ENCODE results near the gene PCAT6.
"Not testable (repeated sequence)": the region's sequence is repeated elsewhere in the genome, so short reads cannot be mapped to it uniquely, and the experiment has no call there.

PCAT6 gene

DNA sequence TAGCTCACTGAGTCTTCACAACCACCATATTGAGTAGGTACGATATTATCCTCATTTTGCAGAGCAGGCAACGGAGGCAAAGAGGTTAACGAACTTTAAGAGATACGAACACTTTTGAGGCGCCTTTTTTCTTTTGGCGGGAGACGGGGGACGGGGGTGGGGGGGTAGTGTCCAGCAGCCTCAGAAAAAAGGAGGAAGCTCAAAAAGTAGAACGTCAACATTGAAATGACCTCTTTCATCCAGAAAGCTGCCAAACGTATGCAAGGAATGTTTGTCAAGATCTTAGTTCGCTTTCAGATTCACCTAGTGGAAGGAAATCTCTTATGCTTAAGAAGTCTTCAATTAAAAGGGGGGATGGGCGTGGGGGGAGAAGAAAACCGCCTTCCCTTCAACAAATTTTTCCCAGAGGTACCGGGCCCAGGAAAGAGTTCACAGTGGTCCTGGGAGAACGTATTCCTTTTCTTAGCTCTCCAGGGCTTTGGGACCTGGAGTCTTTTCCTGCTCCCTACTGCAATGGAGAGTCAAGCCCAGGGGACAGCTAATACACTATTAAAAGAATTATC is 1.1 kb upstream of the PCAT6 start:
- DNase-seq (ENCODE audit: insufficient read length) (no peak), FAIRE-seq (no peak)
- TF ChIP-seq POLR2A (IDR thresholded peaks at IDR 0.05; ENCODE audit: low read depth, low read length): no peak
- TF ChIP-seq POLR2AphosphoS5 (IDR thresholded peaks at IDR 0.05; ENCODE audit: low read depth, low read length): no peak
- no peak for TF ChIP-seq TAF1 (IDR thresholded peaks at IDR 0.05; ENCODE audit: borderline replicate concordance, low read depth, low read length)

DNA sequence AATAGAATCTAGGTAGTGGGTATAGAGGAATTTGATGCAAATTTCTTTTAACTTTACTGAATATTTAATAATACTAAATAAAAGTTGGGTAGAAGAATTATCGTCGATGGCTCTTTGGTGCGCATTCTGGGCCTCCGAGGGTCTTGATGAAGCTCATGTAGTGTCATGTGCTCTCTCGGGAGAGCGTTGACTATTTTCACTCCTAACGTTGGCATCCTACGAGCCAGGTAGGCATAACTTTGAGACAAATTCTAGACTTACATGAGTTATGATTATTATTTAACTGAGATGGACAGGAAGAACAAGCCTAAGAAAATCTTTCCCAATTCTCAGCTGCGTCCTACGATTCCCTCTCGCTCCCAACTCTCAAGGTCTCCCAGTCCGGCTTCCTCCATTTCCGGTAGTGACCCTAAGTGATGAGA is 550 bp upstream of the PCAT6 start:
- FAIRE-seq: no peak
- no peak for DNase-seq (ENCODE audit: insufficient read length)
- TF ChIP-seq TAF1 (IDR thresholded peaks at IDR 0.05; ENCODE audit: borderline replicate concordance, low read depth, low read length) (no peak), POLR2AphosphoS5 (IDR thresholded peaks at IDR 0.05; ENCODE audit: low read depth, low read length) (no peak), POLR2A (IDR thresholded peaks at IDR 0.05; ENCODE audit: low read depth, low read length) (no peak)

DNA sequence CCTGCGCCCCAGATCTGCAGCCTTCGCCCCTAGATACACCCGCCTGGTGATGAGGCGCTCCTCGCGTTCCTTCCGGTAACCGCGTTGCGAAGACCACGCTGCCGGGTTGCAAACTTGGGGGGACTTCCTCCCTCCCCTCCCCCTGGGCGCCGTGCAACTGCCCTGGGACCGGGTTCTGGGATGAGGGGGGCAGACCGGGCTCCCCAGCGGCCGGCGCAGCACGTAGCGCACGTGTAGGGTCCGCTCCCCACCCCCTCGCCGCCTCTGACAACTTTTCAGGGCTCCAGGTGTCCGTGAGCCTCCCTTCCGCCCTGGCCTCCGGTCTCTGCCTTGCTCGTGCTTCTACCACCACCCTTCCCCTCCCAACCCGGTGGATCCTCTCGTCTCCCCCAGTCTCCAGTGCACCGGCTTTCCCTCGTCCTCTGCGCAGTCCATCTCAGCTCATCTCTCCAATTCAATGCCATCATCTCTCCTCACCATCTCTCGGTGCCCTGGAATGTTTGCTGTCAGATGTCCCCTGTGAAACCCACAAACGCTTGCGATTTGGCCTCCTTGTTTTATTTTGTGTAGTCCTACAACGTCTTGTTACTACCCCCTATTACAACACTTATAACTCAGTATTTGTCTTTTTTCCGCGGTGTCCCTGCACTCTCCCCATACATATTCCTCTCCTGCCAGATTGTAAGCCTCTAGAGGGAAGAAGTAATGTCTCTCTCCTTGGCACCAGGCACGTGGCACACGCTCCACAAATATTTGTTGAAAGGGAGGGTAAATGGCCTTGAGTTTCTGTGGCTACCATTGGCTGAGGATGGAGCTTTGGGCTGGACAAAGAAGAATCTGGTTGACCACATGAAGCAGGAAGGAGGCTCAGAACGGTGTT is 782 bp downstream of the PCAT6 start:
- FAIRE-seq (no peak), DNase-seq (ENCODE audit: insufficient read length) (peak; percentile 38)
- no peak for TF ChIP-seq TAF1 (IDR thresholded peaks at IDR 0.05; ENCODE audit: borderline replicate concordance, low read depth, low read length)

DNA sequence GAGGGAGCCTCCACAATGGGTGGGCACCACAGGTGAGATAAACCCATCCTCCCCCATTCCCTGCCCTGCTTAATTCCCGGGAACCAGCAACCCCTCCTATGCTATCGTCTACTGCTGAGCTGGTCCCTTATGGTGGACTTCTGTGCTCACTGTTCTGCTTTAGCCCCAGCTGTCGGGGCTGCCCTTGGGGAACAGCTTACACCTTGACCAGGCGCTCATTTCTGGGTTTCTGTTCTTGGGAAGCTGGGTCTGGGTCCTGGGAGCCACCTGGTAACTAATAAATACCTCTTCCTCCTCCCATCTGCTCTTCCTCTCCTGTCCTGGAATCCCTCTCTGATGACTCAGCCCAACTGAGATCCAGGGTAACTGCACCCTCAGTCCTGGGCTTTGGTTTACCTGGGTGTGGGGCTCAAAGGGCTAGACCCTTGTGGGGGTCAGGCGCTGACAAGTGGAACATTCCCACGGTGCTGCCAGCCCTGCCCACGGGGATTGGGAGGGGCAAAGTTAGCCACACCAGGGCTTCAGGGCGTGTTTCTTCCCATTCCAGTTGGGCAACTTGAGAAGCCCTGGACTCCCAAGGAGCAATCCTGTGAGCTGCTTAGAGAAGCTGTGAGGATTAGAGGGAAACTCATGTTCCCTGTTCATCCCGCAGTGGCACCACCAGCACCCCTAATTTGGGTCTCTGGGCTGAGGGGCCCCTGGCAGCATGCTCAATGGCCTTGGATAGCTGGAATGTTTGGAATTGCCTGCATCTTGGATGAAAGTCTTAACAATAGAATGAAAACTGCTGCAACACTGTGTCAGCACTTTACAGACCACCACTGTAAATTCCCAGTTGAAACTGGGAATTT is 1.6 kb downstream of the PCAT6 start:
- TF ChIP-seq POLR2AphosphoS5 (IDR thresholded peaks at IDR 0.05; ENCODE audit: low read depth, low read length): no peak
- TF ChIP-seq TAF1 (IDR thresholded peaks at IDR 0.05; ENCODE audit: borderline replicate concordance, low read depth, low read length): no peak
- no peak for TF ChIP-seq POLR2A (IDR thresholded peaks at IDR 0.05; ENCODE audit: low read depth, low read length)
- no peak for FAIRE-seq
- no peak for DNase-seq (ENCODE audit: insufficient read length)

DNA sequence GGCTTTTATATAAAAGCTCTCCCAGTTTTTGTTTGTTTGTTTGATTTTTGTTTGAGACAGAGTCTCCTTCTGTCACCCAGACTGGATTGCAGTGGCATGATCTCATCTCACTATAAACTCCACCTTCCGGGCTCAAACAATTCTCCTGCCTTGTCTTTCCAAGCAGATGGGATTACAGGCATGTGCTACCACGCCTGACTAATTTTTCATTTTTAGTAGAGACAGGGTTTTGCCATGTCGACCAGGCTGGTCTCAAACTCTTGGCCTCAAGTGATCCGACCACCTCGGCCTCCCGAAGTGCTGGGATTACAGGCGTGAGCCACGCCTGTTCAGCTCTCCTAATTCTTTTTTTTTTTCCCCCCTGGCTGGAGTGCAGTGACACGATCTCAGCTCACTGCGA is 4.4 kb downstream of the PCAT6 start:
- no peak for DNase-seq (ENCODE audit: insufficient read length)
- TF ChIP-seq POLR2AphosphoS5 (IDR thresholded peaks at IDR 0.05; ENCODE audit: low read depth, low read length) (no peak), POLR2A (IDR thresholded peaks at IDR 0.05; ENCODE audit: low read depth, low read length) (no peak), TAF1 (IDR thresholded peaks at IDR 0.05; ENCODE audit: borderline replicate concordance, low read depth, low read length) (no peak)
- FAIRE-seq: no peak

DNA sequence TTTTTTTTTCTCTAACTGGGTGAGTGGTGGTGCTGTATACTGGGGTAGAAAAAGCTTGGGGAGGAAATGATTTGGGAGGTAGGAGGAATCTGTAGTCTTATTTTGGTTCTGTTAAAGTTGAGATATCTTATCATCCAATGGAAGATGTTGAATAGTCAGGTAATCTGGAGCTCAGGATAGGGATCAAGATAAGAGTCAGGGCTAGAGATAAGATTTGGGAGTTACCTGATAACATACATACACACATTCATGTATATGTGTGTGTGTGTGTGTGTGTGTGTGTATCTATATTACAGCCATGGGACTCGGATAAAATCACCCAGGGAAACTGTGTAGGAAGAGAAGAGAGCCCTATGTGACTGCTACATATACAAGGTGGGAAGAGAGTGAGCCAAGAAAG is 8.1 kb downstream of the PCAT6 start:
- no peak for FAIRE-seq

DNA sequence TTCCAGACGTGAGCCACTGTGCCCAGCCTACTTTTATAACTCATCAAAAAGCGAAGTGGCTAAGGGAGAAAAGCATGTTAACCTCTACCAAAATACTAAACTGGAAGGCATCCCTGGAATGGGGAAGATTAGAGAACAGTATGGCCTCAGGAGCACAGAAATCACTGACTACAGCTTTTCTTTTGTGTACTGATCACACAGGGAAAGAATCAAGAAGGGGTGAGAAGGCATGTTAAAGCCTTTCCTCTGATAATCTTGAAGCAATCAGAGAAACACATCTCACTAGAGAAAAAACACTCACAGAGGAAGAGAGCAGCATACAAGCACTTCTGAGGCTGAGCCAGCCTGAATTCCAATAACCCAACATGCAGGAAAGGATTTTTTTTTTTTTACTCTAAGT is 10.7 kb downstream of the PCAT6 start:
- TF ChIP-seq POLR2AphosphoS5 (IDR thresholded peaks at IDR 0.05; ENCODE audit: low read depth, low read length) (no peak), TAF1 (IDR thresholded peaks at IDR 0.05; ENCODE audit: borderline replicate concordance, low read depth, low read length) (no peak), POLR2A (IDR thresholded peaks at IDR 0.05; ENCODE audit: low read depth, low read length) (no peak)
- DNase-seq (ENCODE audit: insufficient read length): no peak
- FAIRE-seq: no peak

More for the DNA sequence above, 8.1 kb downstream of the PCAT6 start:
- TF ChIP-seq TAF1 (IDR thresholded peaks at IDR 0.05; ENCODE audit: borderline replicate concordance, low read depth, low read length): no peak
- no peak for TF ChIP-seq POLR2AphosphoS5 (IDR thresholded peaks at IDR 0.05; ENCODE audit: low read depth, low read length)
- TF ChIP-seq POLR2A (IDR thresholded peaks at IDR 0.05; ENCODE audit: low read depth, low read length): no peak
- no peak for DNase-seq (ENCODE audit: insufficient read length)

DNA sequence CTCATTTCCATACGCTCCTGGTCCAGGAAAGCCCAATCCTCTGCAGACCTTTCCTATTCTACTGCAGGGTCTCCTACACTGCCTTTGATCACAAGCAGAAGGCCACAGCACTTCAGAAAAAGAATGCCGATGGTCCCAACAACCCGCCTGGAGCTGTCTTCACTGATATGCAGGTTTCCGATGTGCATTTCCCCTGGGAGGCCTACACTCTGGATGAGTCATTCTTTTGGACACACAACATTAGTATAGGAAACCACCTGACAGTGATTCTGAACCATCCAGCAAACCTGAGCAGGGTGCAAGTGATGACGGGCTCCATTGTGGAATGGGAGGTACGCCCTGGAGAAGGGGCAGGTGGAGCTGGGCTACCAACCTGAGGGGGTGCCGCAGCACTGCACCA is 15.0 kb downstream of the PCAT6 start:
- no peak for FAIRE-seq
- DNase-seq (ENCODE audit: insufficient read length): no peak
- TF ChIP-seq POLR2AphosphoS5 (IDR thresholded peaks at IDR 0.05; ENCODE audit: low read depth, low read length) (no peak), POLR2A (IDR thresholded peaks at IDR 0.05; ENCODE audit: low read depth, low read length) (no peak), TAF1 (IDR thresholded peaks at IDR 0.05; ENCODE audit: borderline replicate concordance, low read depth, low read length) (no peak)

DNA sequence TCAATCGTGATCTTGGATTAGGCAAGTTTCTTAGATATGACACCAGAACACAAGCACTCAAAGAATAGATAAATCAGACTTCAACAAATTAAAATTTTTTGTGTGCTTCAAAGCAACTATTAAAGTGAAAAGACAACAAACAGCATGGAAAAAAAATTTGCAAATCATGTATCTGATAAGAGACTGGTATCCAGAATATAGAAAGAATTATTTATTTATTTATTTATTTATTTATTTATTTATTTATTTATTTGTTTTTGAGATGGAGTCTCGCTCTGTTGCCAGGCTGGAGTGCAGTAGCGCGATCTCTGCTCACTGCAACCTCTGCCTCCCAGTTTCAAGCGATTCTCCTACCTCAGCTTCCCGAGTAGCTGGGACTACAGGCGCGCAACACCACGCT is 18.5 kb downstream of the PCAT6 start:
- DNase-seq (ENCODE audit: insufficient read length); FAIRE-seq: not testable (repeated sequence)

DNA sequence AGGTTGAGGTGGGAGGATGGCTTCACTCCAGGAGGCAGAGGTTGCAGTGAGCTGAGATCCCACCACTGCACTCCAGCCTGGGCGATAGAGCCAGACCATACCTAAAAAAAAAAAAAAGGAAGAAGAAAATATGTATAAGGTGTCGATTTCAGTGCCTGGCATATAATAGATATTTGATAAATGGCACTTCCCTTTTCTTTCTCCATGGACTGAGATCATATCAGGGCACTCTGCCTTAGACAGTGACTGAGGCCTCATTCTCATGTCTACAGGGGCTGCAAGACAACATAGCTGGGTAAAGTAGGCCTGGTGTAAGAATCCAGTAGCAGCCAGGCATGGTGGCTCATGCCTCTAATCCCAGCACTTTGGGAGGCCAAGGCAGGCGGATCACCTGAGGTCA is 21.2 kb downstream of the PCAT6 start:
- DNase-seq (ENCODE audit: insufficient read length): no peak
- TF ChIP-seq TAF1 (IDR thresholded peaks at IDR 0.05; ENCODE audit: borderline replicate concordance, low read depth, low read length): no peak
- TF ChIP-seq POLR2AphosphoS5 (IDR thresholded peaks at IDR 0.05; ENCODE audit: low read depth, low read length): no peak
- no peak for TF ChIP-seq POLR2A (IDR thresholded peaks at IDR 0.05; ENCODE audit: low read depth, low read length)
- no peak for FAIRE-seq

DNA sequence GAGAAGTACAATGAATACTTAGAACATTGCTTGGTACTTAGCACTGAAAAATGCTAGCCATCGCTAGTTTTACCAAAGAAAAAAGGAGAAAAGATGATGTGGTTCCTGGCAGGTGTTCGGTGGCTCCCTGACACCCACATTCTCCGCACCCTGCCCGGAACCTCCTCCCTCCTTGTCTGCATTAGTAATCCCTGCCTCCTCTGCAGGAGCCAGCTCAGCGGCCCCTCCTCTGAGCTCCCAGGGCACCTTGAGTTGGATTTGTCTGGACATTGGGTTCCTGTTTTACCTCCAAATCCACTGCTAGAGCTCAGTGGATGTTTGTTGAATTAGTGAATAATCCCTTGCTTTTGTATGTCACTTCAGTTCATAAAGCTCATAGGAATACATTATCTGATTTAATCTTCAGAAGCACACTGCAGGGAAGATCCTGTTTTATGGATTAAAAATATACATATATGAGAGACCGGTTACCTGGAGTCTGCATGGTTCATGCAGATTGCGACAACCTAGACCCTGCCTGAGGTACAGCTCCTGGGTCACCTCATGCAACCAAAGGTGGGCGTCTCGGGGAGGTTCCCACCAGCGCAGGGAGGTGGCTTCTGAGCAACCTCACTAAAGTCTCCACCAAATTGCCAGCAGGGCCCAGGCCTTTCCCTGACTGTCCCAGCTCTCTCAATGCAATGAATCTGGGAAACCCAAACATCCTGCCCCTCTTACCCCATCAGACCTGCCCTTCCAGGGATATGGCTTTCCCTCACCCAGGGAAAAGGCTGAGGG is 24.2 kb downstream of the PCAT6 start:
- TF ChIP-seq POLR2A (IDR thresholded peaks at IDR 0.05; ENCODE audit: low read depth, low read length) (no peak), POLR2AphosphoS5 (IDR thresholded peaks at IDR 0.05; ENCODE audit: low read depth, low read length) (no peak), TAF1 (IDR thresholded peaks at IDR 0.05; ENCODE audit: borderline replicate concordance, low read depth, low read length) (no peak)
- no peak for DNase-seq (ENCODE audit: insufficient read length)
- no peak for FAIRE-seq

Data from GM12892 (cell line).